Stomach (tissue), 4 donors: ENCODE measurements around the gene PCGF3.

Experiments
- POLR2A ChIP-seq, 4 donors: fragments of 450-650 bp; IDR thresholded peaks; one replicate each; pipeline ENCODE4 v1.6.1; 2016; ENCODE audit warnings: antibody characterized with exemption in 4 of 4, control low read depth in 2 of 4, mild to moderate bottlenecking in 1 of 4, moderate library complexity in 1 of 4
- POLR2AphosphoS5 ChIP-seq, 3 donors: sonication (generic); formaldehyde crosslinking; IDR thresholded peaks; one replicate each; pipeline ENCODE4 v1.6.1; 2016; ENCODE audit warnings: antibody characterized with exemption in 3 of 3
- TF ChIP-seq, protein P1 (sequence below), 7 experiments: fragments of 450-650 bp in 4 of 7; fragments of 200-600 bp in 3 of 7; sonication (generic) in 3 of 7; IDR thresholded peaks; one replicate each; pipeline ENCODE4 v1.5.1; 2016 to 2019; ENCODE audit warnings: antibody characterized with exemption in 7 of 7, control low read depth in 2 of 7, mild to moderate bottlenecking in 1 of 7

DNA sequence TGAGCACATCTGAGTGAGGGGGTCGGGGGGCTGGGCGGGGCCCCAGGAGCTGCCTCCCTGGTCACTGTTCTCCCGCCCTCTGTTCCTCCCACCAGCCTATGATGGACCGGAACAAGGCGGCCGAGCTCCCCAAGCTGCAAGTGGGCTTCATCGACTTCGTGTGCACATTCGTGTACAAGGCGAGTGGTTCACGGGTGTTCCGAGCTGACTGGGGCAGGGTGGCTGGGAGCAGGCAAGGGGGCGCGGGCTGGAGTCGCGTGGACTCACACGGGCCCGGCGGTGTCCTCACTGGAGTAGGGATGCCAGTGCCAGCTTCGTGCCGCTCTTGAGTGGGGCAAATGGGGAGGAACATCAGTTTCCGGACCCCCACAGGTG lies 39.2 kb upstream of the PCGF3 start:
- TF ChIP-seq POLR2AphosphoS5 (IDR thresholded peaks at IDR 0.05) (no peak), POLR2A (IDR thresholded peaks at IDR 0.05) (no peak)
- TF ChIP-seq, protein P1, sequence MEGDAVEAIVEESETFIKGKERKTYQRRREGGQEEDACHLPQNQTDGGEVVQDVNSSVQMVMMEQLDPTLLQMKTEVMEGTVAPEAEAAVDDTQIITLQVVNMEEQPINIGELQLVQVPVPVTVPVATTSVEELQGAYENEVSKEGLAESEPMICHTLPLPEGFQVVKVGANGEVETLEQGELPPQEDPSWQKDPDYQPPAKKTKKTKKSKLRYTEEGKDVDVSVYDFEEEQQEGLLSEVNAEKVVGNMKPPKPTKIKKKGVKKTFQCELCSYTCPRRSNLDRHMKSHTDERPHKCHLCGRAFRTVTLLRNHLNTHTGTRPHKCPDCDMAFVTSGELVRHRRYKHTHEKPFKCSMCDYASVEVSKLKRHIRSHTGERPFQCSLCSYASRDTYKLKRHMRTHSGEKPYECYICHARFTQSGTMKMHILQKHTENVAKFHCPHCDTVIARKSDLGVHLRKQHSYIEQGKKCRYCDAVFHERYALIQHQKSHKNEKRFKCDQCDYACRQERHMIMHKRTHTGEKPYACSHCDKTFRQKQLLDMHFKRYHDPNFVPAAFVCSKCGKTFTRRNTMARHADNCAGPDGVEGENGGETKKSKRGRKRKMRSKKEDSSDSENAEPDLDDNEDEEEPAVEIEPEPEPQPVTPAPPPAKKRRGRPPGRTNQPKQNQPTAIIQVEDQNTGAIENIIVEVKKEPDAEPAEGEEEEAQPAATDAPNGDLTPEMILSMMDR (IDR thresholded peaks at IDR 0.05): no peak
